Colonic mucosa (tissue), 4 donors: ENCODE measurements around the gene OR12D2. TPM values are rescaled to one million over a fixed set of nuclear protein-coding genes. Genes with fewer than 3 reads are reported as not detected.
"Not testable (repeated sequence)": the region's sequence is repeated elsewhere in the genome, so short reads cannot be mapped to it uniquely, and the experiment has no call there.

Experiments
- DNase-seq: peaks from one replicate; pipeline ENCODE4 v3.0.0-alpha.2; 2020
- H3K27ac ChIP-seq: fragments of 200-600 bp; one replicate; pipeline ENCODE4 v1.8.0; 2021
- H3K27me3 ChIP-seq: fragments of 200-600 bp; one replicate; pipeline ENCODE4 v1.8.0; 2021
- H3K36me3 ChIP-seq: fragments of 200-600 bp; one replicate; pipeline ENCODE4 v1.8.0; 2021
- H3K4me1 ChIP-seq: fragments of 200-600 bp; one replicate; pipeline ENCODE4 v1.8.0; 2021; ENCODE audit warnings: mild to moderate bottlenecking
- H3K4me3 ChIP-seq: fragments of 200-600 bp; one replicate; pipeline ENCODE4 v1.8.0; 2021
- H3K9ac ChIP-seq, 2 donors: one replicate each; pipeline ENCODE4 v1.7.0; 2013; ENCODE audit warnings: control low read depth in 2 of 2, low read depth in 2 of 2, low read length in 2 of 2
- H3K9me3 ChIP-seq: fragments of 200-600 bp; one replicate; pipeline ENCODE4 v1.8.0; 2021
- intact Hi-C: fragments of 100-400 bp; cut with DNase I; formaldehyde crosslinking; loops from one replicate; pipeline ENCODE4 v1.14.1; 2022
- total RNA-seq, 2 donors: library from RNA; stranded (reverse); fragmentation: NEBNext Ultra II Directional in 1 of 2; extraction: Animal tissue kit (Norgen Biotek cat#: 25700) in 1 of 2; gene quantifications; one replicate each; pipeline ENCODE4 v1.2.1, GENCODE V29; 2021
- TF ChIP-seq, protein P1 (sequence below): fragments of 200-600 bp; IDR thresholded peaks from one replicate; pipeline ENCODE4 v1.8.0; 2022; ENCODE audit warnings: antibody characterized with exemption, mild to moderate bottlenecking
- donor health status: healthy.
- donor health status: DM: no; HTN: no; CAD: no.
- donor health status: DM: no; HTN: no; CAD: no.

The OR12D2 gene
- total RNA-seq, 2 donors from 2014 or later: not detected

DNA sequence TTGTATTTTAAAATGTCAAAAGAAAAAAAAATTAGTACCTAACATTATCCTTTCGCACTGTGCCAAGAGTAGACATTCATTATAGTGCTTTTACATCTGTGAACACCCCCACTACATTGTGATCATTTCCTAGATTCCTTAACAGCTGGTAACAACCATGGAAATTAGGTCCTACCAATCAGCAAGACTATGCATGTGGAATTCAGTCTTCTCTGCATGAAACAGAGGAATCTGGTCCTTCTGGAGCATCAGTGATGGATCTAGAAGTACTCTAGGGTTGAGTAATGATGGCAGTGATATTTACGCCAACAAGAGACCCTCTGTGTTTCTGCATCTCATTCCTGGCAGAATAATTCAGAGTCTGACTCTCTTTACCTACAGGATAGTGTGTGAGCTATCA is 28.7 kb downstream of the OR12D2 start:
- DNase-seq: no peak
- TF ChIP-seq, protein P1, sequence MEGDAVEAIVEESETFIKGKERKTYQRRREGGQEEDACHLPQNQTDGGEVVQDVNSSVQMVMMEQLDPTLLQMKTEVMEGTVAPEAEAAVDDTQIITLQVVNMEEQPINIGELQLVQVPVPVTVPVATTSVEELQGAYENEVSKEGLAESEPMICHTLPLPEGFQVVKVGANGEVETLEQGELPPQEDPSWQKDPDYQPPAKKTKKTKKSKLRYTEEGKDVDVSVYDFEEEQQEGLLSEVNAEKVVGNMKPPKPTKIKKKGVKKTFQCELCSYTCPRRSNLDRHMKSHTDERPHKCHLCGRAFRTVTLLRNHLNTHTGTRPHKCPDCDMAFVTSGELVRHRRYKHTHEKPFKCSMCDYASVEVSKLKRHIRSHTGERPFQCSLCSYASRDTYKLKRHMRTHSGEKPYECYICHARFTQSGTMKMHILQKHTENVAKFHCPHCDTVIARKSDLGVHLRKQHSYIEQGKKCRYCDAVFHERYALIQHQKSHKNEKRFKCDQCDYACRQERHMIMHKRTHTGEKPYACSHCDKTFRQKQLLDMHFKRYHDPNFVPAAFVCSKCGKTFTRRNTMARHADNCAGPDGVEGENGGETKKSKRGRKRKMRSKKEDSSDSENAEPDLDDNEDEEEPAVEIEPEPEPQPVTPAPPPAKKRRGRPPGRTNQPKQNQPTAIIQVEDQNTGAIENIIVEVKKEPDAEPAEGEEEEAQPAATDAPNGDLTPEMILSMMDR: no peak
- H3K27ac ChIP-seq: no peak overlapping the region
- no peaks in the 10 kb centered on the region for H3K36me3 ChIP-seq
- no peaks in the 10 kb centered on the region for H3K4me1 ChIP-seq
- intact Hi-C loops: no loop called here
- H3K27me3 ChIP-seq: no peaks in the 10 kb centered on the region
- H3K9me3 ChIP-seq: no peaks in the 10 kb centered on the region
- no peak overlapping the region for H3K4me3 ChIP-seq
- no peak overlapping the region for H3K9ac ChIP-seq

GRCh38 chr6:29424575-29424974 is 29.1 kb downstream of the OR12D2 start:
- TF ChIP-seq, protein P1: no peak
- no peak overlapping the region for H3K27ac ChIP-seq
- H3K4me3 ChIP-seq: no peak overlapping the region
- no peak overlapping the region for H3K9ac ChIP-seq
- H3K27me3 ChIP-seq: no peaks in the 10 kb centered on the region
- no peaks in the 10 kb centered on the region for H3K4me1 ChIP-seq
- no peaks in the 10 kb centered on the region for H3K36me3 ChIP-seq
- intact Hi-C loops: no loop called here
- no peaks in the 10 kb centered on the region for H3K9me3 ChIP-seq
- DNase-seq: no peak

DNA sequence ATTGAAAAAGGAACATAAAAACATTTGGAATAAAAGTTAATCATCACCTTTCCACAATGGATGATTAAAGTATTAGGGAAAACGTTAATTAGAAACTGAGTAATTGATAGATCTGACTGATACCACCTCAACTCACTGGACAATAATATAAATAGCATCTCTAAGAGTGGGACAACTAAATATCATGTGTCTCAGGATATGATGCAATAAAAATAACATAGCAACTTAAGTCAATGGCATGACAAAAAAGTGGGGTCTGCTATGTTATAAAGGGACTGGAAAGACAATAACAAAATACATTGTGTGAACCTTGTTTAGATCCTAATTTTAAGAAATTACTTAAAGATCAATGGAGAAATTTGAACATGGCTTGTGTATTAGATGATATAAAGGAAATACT is 29.6 kb downstream of the OR12D2 start:
- H3K4me3 ChIP-seq: no peak overlapping the region
- intact Hi-C loops: no loop called here
- TF ChIP-seq, protein P1: no peak
- no peak overlapping the region for H3K27ac ChIP-seq
- H3K36me3 ChIP-seq: no peaks in the 10 kb centered on the region
- no peak overlapping the region for H3K9ac ChIP-seq
- no peaks in the 10 kb centered on the region for H3K9me3 ChIP-seq
- H3K4me1 ChIP-seq: no peaks in the 10 kb centered on the region
- no peaks in the 10 kb centered on the region for H3K27me3 ChIP-seq
- DNase-seq: no peak

- Histone ChIP-seq H3K4me3 (no peak overlapping the region), H3K36me3 (no peaks in the 10 kb centered on the region), H3K9me3 (no peaks in the 10 kb centered on the region), H3K9ac (no peak overlapping the region), H3K4me1 (no peaks in the 10 kb centered on the region), H3K27ac (no peak overlapping the region), H3K27me3 (no peaks in the 10 kb centered on the region)
- intact Hi-C loops: no loop called here
- TF ChIP-seq, protein P1: no peak
- DNase-seq: no peak
Measured at GRCh38 chr6:29426654-29427053, 31.2 kb downstream of the OR12D2 start.

- H3K36me3 ChIP-seq, H3K4me3 ChIP-seq, H3K27ac ChIP-seq, H3K4me1 ChIP-seq, H3K9me3 ChIP-seq, H3K27me3 ChIP-seq, DNase-seq, H3K9ac ChIP-seq, intact Hi-C loops: not testable (repeated sequence)
Measured at GRCh38 chr6:29436730-29437129, 41.3 kb downstream of the OR12D2 start.

DNA sequence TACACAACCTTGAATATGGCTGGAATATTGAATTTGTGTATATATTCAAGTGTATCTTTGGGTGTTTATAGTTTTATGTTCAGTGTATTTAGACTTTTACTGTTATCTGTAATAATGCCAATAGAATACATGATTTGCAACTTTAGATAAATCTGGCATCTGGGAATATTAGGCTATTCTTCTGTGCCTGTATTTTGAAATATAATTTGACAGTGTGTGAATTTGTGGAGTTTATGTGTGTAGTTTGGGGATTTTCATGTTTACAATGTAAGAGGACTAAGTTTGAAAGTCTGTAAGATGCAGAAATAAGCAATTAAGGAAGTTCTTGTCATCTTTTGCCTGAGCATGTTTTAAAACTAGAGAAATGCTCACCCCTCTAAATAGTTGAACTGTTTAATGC is 43.6 kb downstream of the OR12D2 start, which contains the start of gene OR10C1:
Gene OR10C1 (plus strand): TSS at position 301 of the 400 bp plus-strand sequence. CDS start 710 bp downstream, outside the sequence.
- Histone ChIP-seq H3K4me1 (no peaks in the 10 kb centered on the region), H3K27ac (no peak within 1 kb of the TSS), H3K9ac (no peak within 1 kb of the TSS), H3K27me3 (no peaks in the 10 kb centered on the region), H3K9me3 (no peaks in the 10 kb centered on the region), H3K36me3 (no peaks in the 10 kb centered on the region), H3K4me3 (no peak within 1 kb of the TSS)
- TF ChIP-seq, protein P1: no peak
- no peak for DNase-seq
- intact Hi-C loops: no loop called here
